ENCODE measurements around the gene TPPP3.

- TF ChIP-seq POLR2A (IDR thresholded peaks at IDR 0.05), result no peak
- peak in 1 of 3 donors; percentile 67 for TF ChIP-seq CTCF (IDR thresholded peaks at IDR 0.05)
These were observed 34.9 kb upstream of the TPPP3 start for GRCh38 chr16:67428146-67428731.

Data from lower leg skin (tissue), 3 donors.